ELF-1 (cell line): ENCODE measurements around the gene C18orf32.
A peak's percentile ranks its signal among the peaks of the same experiment; 100 is the strongest.
"Not testable (repeated sequence)": the region's sequence is repeated elsewhere in the genome, so short reads cannot be mapped to it uniquely, and the experiment has no call there.

Source experiments
- DNase-seq: peaks from one replicate; pipeline ENCODE4 v3.0.0-alpha.2; 2016; ENCODE audit warnings: low read depth, low spot score

Gene C18orf32

GRCh38 chr18:49500201-49500921, 13.3 kb upstream of the C18orf32 start:
- DNase-seq: peak; percentile 59

- peak; percentile 58 for DNase-seq
Measured at GRCh38 chr18:49499046-49499637, 12.1 kb upstream of the C18orf32 start.

- DNase-seq: no peak
Measured at GRCh38 chr18:49495480-49495879, 8.4 kb upstream of the C18orf32 start.

- DNase-seq: peak; percentile 41
Measured at GRCh38 chr18:49495076-49495475, 8.0 kb upstream of the C18orf32 start.

GRCh38 chr18:49494660-49495059, 7.6 kb upstream of the C18orf32 start:
- no peak for DNase-seq

GRCh38 chr18:49492694-49493033, 5.6 kb upstream of the C18orf32 start:
- no peak for DNase-seq

- peak; percentile 97 for DNase-seq
Measured at GRCh38 chr18:49491857-49492693, 5.0 kb upstream of the C18orf32 start, which contains the start of gene RPL17. Gene RPL17, minus strand, starts transcription at chr18:49492465.

GRCh38 chr18:49491534-49491856, 4.5 kb upstream of the C18orf32 start:
- no peak for DNase-seq

GRCh38 chr18:49490246-49490762, 3.3 kb upstream of the C18orf32 start:
- no peak for DNase-seq

GRCh38 chr18:49487711-49488310, 777 bp upstream of the C18orf32 start:
- no peak for DNase-seq

GRCh38 chr18:49486606-49486952, 455 bp downstream of the C18orf32 start:
- no peak for DNase-seq

- DNase-seq: no peak
Measured at GRCh38 chr18:49486134-49486533, 900 bp downstream of the C18orf32 start.

GRCh38 chr18:49483198-49483597, 3.8 kb downstream of the C18orf32 start:
- DNase-seq: no peak

GRCh38 chr18:49481907-49482306, 5.1 kb downstream of the C18orf32 start:
- DNase-seq: no peak

GRCh38 chr18:49481317-49481716, 5.7 kb downstream of the C18orf32 start:
- no peak for DNase-seq

- no peak for DNase-seq
Measured at GRCh38 chr18:49479381-49480137, 7.5 kb downstream of the C18orf32 start.

GRCh38 chr18:49476664-49477411, 10.2 kb downstream of the C18orf32 start:
- DNase-seq: no peak

GRCh38 chr18:49474935-49475334, 12.1 kb downstream of the C18orf32 start:
- not testable (repeated sequence) for DNase-seq

- no peak for DNase-seq
Measured at GRCh38 chr18:49473721-49474120, 13.3 kb downstream of the C18orf32 start.

GRCh38 chr18:49472459-49472858, 14.6 kb downstream of the C18orf32 start:
- no peak for DNase-seq

GRCh38 chr18:49471532-49471931, 15.5 kb downstream of the C18orf32 start:
- no peak for DNase-seq
